K562 (cell line): ENCODE measurements around the gene ELOVL7. TPM values are rescaled to one million over a fixed set of nuclear protein-coding genes. Genes with fewer than 3 reads are reported as not detected.

Experiments used
- ATAC-seq: fragments of 200-7000 bp; cut with Tn5 transposase; 3 replicates; pipeline ENCODE4 v1.9.1; 2020; ENCODE audit warnings: moderate library complexity
- BruUV-seq: library from RNA; stranded (reverse); fragments of 400-500 nt; replicated peaks from 2 replicates; lab custom pipeline; 2021; lab: Mats Ljungman, UMichigan
- CTCF ChIA-PET: fragments of 300-600 bp; formaldehyde crosslinking; extraction: SDS; loops from one replicate; lab custom pipeline; 2021; ENCODE audit warnings: low intra/inter-chr PET ratio; lab: Yijun Ruan, JAX
- POLR2A ChIA-PET: fragments of 300-600, 350-650 bp; sonication (Branson Sonifier 250); formaldehyde crosslinking; extraction: SDS; loops from one replicate; lab custom pipeline; 2021; ENCODE audit warnings: antibody characterized with exemption, inconsistent platforms; lab: Yijun Ruan, JAX
- DNase-seq, 4 experiments: peaks; one replicate each; pipeline versions ENCODE4 v3.0.0 to v3.0.0-alpha.2; 2011 to 2018; ENCODE audit warnings: low spot score in 3 of 4, mixed read lengths in 3 of 4; ENCODE audit errors: extremely low read depth in 1 of 4
- FAIRE-seq: peaks from 2 replicates; lab custom pipeline; 2011; peaks lifted over from hg19 to GRCh38; lab: Jason Lieb, UNC
- H2AFZ ChIP-seq: 2 replicates; pipeline ENCODE4 v1.6.0; 2011; ENCODE audit warnings: low read depth, low read length, control low read depth, inconsistent platforms
- H3K27ac ChIP-seq: fragments of 200-600 bp; 3 replicates; pipeline ENCODE4 v1.8.0; 2011; ENCODE audit warnings: low read depth, mild to moderate bottlenecking, control low read depth, inconsistent platforms, low read length, moderate library complexity, mixed read lengths; ENCODE audit errors: extremely low read depth
- H3K27me3 ChIP-seq, 2 experiments: fragments of 300-600 bp in 1 of 2; 2 replicates in 1 of 2; 3 replicates in 1 of 2; pipeline versions ENCODE4 v1.6.0 to v1.8.0; 2011; ENCODE audit warnings: inconsistent platforms in 2 of 2, low read length in 2 of 2, mild to moderate bottlenecking in 1 of 2, mixed read lengths in 1 of 2, moderate library complexity in 1 of 2; ENCODE audit not compliant: control insufficient read depth in 2 of 2, insufficient read depth in 2 of 2
- H3K36me3 ChIP-seq: fragments of 300-600 bp; 3 replicates; pipeline ENCODE4 v1.8.0; 2011; ENCODE audit warnings: mild to moderate bottlenecking, low read length, inconsistent platforms; ENCODE audit not compliant: control insufficient read depth, insufficient read depth
- H3K4me1 ChIP-seq, 2 experiments: fragments of 200-600 bp in 1 of 2; replicated peaks in 1 of 2; 2 replicates in 1 of 2; 3 replicates in 1 of 2; pipeline versions ENCODE4 v1.5.1 to v1.8.0; 2011; ENCODE audit warnings: inconsistent platforms in 2 of 2, low read length in 2 of 2, mild to moderate bottlenecking in 1 of 2, mixed read lengths in 1 of 2, moderate library complexity in 1 of 2; ENCODE audit not compliant: control insufficient read depth in 2 of 2, insufficient read depth in 2 of 2
- H3K4me2 ChIP-seq: 2 replicates; pipeline ENCODE4 v1.6.1; 2011; ENCODE audit warnings: low read length, control low read depth, inconsistent platforms, mixed read lengths; ENCODE audit not compliant: insufficient read depth
- H3K4me3 ChIP-seq: fragments of 200-600 bp; sonication (generic), shearing (Covaris generic); 2 replicates; pipeline ENCODE4 v1.5.1; 2016; ENCODE audit warnings: control low read depth, inconsistent platforms
- H3K79me2 ChIP-seq: fragments of 200-600 bp; 3 replicates; pipeline ENCODE4 v1.8.0; 2011; ENCODE audit warnings: low read length, inconsistent platforms; ENCODE audit not compliant: control insufficient read depth, insufficient read depth
- H3K9ac ChIP-seq, 2 experiments: 2 replicates each; pipeline versions ENCODE4 v1.6.0 to v1.6.1; 2011; ENCODE audit warnings: low read depth in 2 of 2, low read length in 2 of 2, control low read depth in 1 of 2, inconsistent platforms in 1 of 2, mild to moderate bottlenecking in 1 of 2, mixed read lengths in 1 of 2; ENCODE audit not compliant: insufficient read depth in 1 of 2
- H3K9me1 ChIP-seq: one replicate; pipeline ENCODE4 v1.6.0; 2011; ENCODE audit warnings: inconsistent platforms, mild to moderate bottlenecking, low read length, moderate library complexity; ENCODE audit not compliant: control insufficient read depth, insufficient read depth
- H3K9me3 ChIP-seq: replicated peaks from 2 replicates; pipeline ENCODE4 v1.5.1; 2011; ENCODE audit warnings: low read depth, low read length, inconsistent platforms; ENCODE audit not compliant: control insufficient read depth, insufficient read depth
- H4K20me1 ChIP-seq: replicated peaks from 2 replicates; pipeline ENCODE4 v1.6.1; 2011; ENCODE audit warnings: low read length, inconsistent platforms, mixed read lengths; ENCODE audit not compliant: control insufficient read depth, insufficient read depth
- ATF6 ChIP-seq: sonication (generic); formaldehyde crosslinking; IDR thresholded peaks from 2 replicates; pipeline ENCODE4 v1.4.0; 2020; ENCODE audit warnings: mild to moderate bottlenecking, missing genetic modification reagents
- CEBPG ChIP-seq, 3 experiments: fragments of 200-800 bp in 1 of 3; sonication (Bioruptor generic) in 1 of 3; sonication (generic) in 1 of 3; formaldehyde crosslinking in 1 of 3; IDR thresholded peaks in 2 of 3; conservative IDR thresholded peaks in 1 of 3; 2 replicates each; pipeline versions ENCODE4 v1.6.1 to v1.8.0; 2016 to 2022; ENCODE audit warnings: missing compliant biosample characterization in 2 of 3, missing genetic modification characterization in 2 of 3, mild to moderate bottlenecking in 1 of 3, missing genetic modification reagents in 1 of 3
- FOXJ3 ChIP-seq: sonication (generic); formaldehyde crosslinking; IDR thresholded peaks from 2 replicates; pipeline ENCODE4 v1.4.0; 2020; ENCODE audit warnings: mild to moderate bottlenecking, missing genetic modification reagents
- HMG20A ChIP-seq: fragments of 450-650 bp; formaldehyde crosslinking; conservative IDR thresholded peaks from 2 replicates; pipeline ENCODE4 v1.4.0; 2020; ENCODE audit warnings: mild to moderate bottlenecking, mixed read lengths
- KDM5B ChIP-seq: fragments of 200-600 bp; sonication (generic); IDR thresholded peaks from 2 replicates; pipeline ENCODE4 v1.6.1; 2012; ENCODE audit warnings: low read depth, mild to moderate bottlenecking, moderate library complexity, low read length, control low read depth, inconsistent platforms; ENCODE audit not compliant: insufficient replicate concordance
- SMC3 ChIP-seq: conservative IDR thresholded peaks from 2 replicates; pipeline ENCODE4 v1.6.1; 2011; ENCODE audit warnings: low read depth, low read length, improper control_type of control experiment; ENCODE audit not compliant: insufficient read depth
- ZNF668 ChIP-seq: fragments of 250-450 bp; sonication (Bioruptor Pico); IDR thresholded peaks from 2 replicates; pipeline ENCODE4 v1.8.0; 2022; ENCODE audit warnings: mild to moderate bottlenecking, inconsistent platforms
- in situ Hi-C: fragments of 300-500 bp; cut with MboI; formaldehyde crosslinking; loops from 4 replicates; pipeline ENCODE4 v1.15.0; 2018; ENCODE audit warnings: inconsistent platforms, mixed read lengths
- intact Hi-C: fragments of 100-400 bp; cut with micrococcal nuclease; formaldehyde crosslinking; loops from 2 replicates; pipeline ENCODE4 v1.14.2; 2022
- polyA plus RNA-seq, 8 experiments: library from polyadenylated mRNA; depleted of rRNA in 4 of 8; stranded (reverse) in 5 of 8; unstranded in 3 of 8; fragments of >200 nt; fragmentation: Nextera tagmentation in 2 of 8; fragmentation: Illumina TruSeq in 1 of 8; extraction: Ambion mirVana in 2 of 8; extraction: Trizol in 1 of 8; gene quantifications; 2 replicates each; pipeline versions ENCODE4 v1.2.1 to v1.2.3, GENCODE V29; 2011 to 2014; ENCODE audit warnings: inconsistent platforms in 1 of 8, missing spikeins in 1 of 8
- total RNA-seq, 7 experiments: library from RNA; depleted of rRNA in 6 of 7; stranded (reverse); fragments of >200 nt in 6 of 7; fragmentation: Illumina TruSeq in 2 of 7; extraction: Trizol in 2 of 7; gene quantifications; 2 replicates each; pipeline versions ENCODE4 v1.2.1 to v1.2.3, GENCODE V29; 2011 to 2021; ENCODE audit warnings: low replicate concordance in 1 of 7
- TF ChIP-seq, protein P1 (sequence below): fragments of 450-650 bp; formaldehyde crosslinking; IDR thresholded peaks from 2 replicates; pipeline ENCODE4 v1.4.0; 2020; ENCODE audit warnings: mild to moderate bottlenecking, mixed read lengths

ELOVL7 gene
- total and polyA plus RNA-seq, 9 of the 15 experiments (the other 6 are each of a cell fraction or from before 2014, with no cell fraction given), result 4.5 to 12.3 (median 6.9) TPM

DNA sequence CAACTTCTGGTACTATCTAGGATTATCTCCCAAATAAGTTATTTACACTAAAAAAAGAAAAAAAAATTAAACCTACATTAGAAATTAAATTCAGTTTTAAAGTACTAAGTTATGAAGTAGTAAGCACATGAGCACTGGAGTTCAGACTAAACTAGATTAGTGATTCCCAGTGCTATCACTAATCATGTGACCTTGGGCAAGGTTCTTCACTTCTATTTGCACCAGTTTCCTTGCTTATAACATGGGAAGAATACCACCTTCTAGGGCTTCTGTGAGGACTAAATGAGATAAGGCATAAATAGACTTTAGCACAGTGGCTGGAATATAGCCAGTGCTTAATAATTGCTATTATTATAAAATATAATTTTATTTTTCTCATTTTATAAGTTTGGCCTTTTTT is 10.5 kb downstream of the ELOVL7 start:
- H2AFZ ChIP-seq, result no peak overlapping the region
- FAIRE-seq (no peak), ATAC-seq (no peak), DNase-seq (no peak)
- BruUV-seq, result no TSS peak
- no peaks in the 10 kb centered on the region for H3K27me3 ChIP-seq
- H3K9ac ChIP-seq, result no peak overlapping the region
- no peak overlapping the region for H3K27ac ChIP-seq
- H3K9me1 ChIP-seq, result no peaks in the 10 kb centered on the region
- intact Hi-C loops, result no loop called here
- no peaks in the 10 kb centered on the region for H3K79me2 ChIP-seq
- CTCF ChIA-PET, result no interaction called here
- no peak overlapping the region for H3K4me3 ChIP-seq
- peaks cover 0 to 6% of the 10 kb centered on the region in 2 experiments; a peak in 1 of 5 replicates for H3K4me1 ChIP-seq
- TF ChIP-seq, protein P1, sequence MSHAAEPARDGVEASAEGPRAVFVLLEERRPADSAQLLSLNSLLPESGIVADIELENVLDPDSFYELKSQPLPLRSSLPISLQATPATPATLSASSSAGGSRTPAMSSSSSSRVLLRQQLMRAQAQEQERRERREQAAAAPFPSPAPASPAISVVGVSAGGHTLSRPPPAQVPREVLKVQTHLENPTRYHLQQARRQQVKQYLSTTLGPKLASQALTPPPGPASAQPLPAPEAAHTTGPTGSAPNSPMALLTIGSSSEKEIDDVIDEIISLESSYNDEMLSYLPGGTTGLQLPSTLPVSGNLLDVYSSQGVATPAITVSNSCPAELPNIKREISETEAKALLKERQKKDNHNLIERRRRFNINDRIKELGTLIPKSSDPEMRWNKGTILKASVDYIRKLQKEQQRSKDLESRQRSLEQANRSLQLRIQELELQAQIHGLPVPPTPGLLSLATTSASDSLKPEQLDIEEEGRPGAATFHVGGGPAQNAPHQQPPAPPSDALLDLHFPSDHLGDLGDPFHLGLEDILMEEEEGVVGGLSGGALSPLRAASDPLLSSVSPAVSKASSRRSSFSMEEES, result peak; percentile 64
- TF ChIP-seq FOXJ3 (CRISPR knock-in tag) (no peak), ZNF668 (no peak)
- TF ChIP-seq, all 486 proteins: peak for 1
- no peaks in the 10 kb centered on the region for H3K36me3 ChIP-seq
- no peaks in the 10 kb centered on the region for H3K9me3 ChIP-seq
- no peaks in the 10 kb centered on the region for H4K20me1 ChIP-seq
- in situ Hi-C loops, result no loop called here
- H3K4me2 ChIP-seq, result no peak overlapping the region
- POLR2A ChIA-PET, result no interaction called here

DNA sequence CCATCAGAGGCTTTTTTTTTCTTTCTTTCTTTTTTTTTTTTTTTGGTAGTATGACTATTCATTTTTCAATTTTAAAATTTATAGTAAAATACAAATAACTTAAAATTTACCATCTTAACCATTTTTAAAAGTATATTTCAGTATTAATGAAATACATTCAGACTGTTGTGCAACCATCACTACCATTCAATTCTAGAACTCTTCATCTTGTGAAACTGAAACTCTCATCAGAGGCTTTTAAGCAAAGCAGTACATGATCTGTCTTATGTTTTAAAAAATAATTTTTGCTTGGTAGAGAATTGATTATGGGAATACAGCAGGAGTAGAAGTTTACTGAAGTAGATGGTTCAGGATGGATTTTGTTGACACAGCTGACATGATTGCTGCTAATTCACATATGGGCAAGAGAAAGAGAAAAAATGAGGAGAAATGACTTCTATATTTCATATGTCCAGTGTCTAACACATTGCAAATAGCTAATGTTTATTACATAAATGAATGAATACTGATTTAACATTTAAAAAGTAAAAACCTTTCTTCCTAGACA is 13.4 kb downstream of the ELOVL7 start:
- H3K36me3 ChIP-seq, result no peaks in the 10 kb centered on the region
- no peaks in the 10 kb centered on the region for H3K9me3 ChIP-seq
- H3K4me3 ChIP-seq, result no peak overlapping the region
- POLR2A ChIA-PET, result interaction anchor here (1.1 to 1.3 kb wide), 3 partner anchors 10 to 15 kb away, joined by 3 read pairs; no protein-coding TSS in a partner anchor
- H3K79me2 ChIP-seq, result no peaks in the 10 kb centered on the region
- CTCF ChIA-PET, result no interaction called here
- H2AFZ ChIP-seq, result no peak overlapping the region
- no peak overlapping the region for H3K27ac ChIP-seq
- no peak for TF ChIP-seq KDM5B
- TF ChIP-seq HMG20A (CRISPR knock-in tag), result no peak
- no peak for TF ChIP-seq ATF6
- no peak for TF ChIP-seq SMC3
- no peak for TF ChIP-seq CEBPG (CRISPR knock-in tag; IDR thresholded peaks at IDR 0.05)
- TF ChIP-seq CEBPG (tag; conservative IDR thresholded peaks at IDR 0.05 in 1 of 2, IDR thresholded peaks at IDR 0.05 in 1 of 2), result 0 out of 4 replicates have a peak, but pooled peaks of 1 of the 2 experiments have one; percentile 14
- no peaks in the 10 kb centered on the region for H3K9me1 ChIP-seq
- H3K4me2 ChIP-seq, result no peak overlapping the region
- H3K4me1 ChIP-seq, result no peaks in the 10 kb centered on the region
- no peak for ATAC-seq
- no peak for DNase-seq
- no peak overlapping the region for H3K9ac ChIP-seq
- FAIRE-seq, result no peak
- intact Hi-C loops, result no loop called here
- in situ Hi-C loops, result no loop called here
- BruUV-seq, result no TSS peak
- H4K20me1 ChIP-seq, result no peaks in the 10 kb centered on the region
- H3K27me3 ChIP-seq, result no peaks in the 10 kb centered on the region
